Common myeloid progenitor, CD34-positive (primary cell): Measurements from ENCODE around the gene SLC7A10.

Source experiments
- CTCF ChIA-PET: fragments of 350-600 bp; sonication (Branson Sonifier 250); formaldehyde crosslinking; loops from one replicate; lab custom pipeline; 2021; ENCODE audit warnings: antibody characterized with exemption; lab: Charles Lee
- POLR2A ChIA-PET: fragments of 350-600 bp; sonication (Branson Sonifier 250); formaldehyde crosslinking; loops from one replicate; lab custom pipeline; 2021; ENCODE audit warnings: antibody characterized with exemption; lab: Charles Lee
- DNase-seq, 3 donors: peaks; one replicate each; pipeline versions ENCODE4 v3.0.0 to v3.0.0-alpha.2; 2013
- H3K27ac ChIP-seq, 2 experiments: 1 replicate in 1 of 2; 2 replicates in 1 of 2; pipeline ENCODE4 v1.7.0; 2013; ENCODE audit warnings: inconsistent platforms in 2 of 2, low read length in 2 of 2, mild to moderate bottlenecking in 2 of 2, low read depth in 1 of 2, moderate library complexity in 1 of 2; ENCODE audit not compliant: severe bottlenecking in 2 of 2, insufficient read depth in 1 of 2, poor library complexity in 1 of 2
- H3K27me3 ChIP-seq, 5 experiments: replicated peaks in 2 of 5; 1 replicate in 3 of 5; 2 replicates in 2 of 5; pipeline versions ENCODE4 v1.6.1 to v1.7.0; 2013; ENCODE audit warnings: low read length in 4 of 5, mild to moderate bottlenecking in 2 of 5, moderate library complexity in 2 of 5, inconsistent platforms in 1 of 5; ENCODE audit not compliant: insufficient read depth in 5 of 5, control insufficient read depth in 4 of 5
- H3K36me3 ChIP-seq, 4 experiments: 1 replicate in 2 of 4; 2 replicates in 2 of 4; pipeline versions ENCODE4 v1.6.1 to v1.7.0; 2013; ENCODE audit warnings: low read length in 3 of 4, control low read depth in 1 of 4, mild to moderate bottlenecking in 1 of 4; ENCODE audit not compliant: control insufficient read depth in 4 of 4, insufficient read depth in 4 of 4
- H3K4me1 ChIP-seq, 4 experiments: 1 replicate in 3 of 4; 2 replicates in 1 of 4; pipeline versions ENCODE4 v1.6.1 to v1.7.1; 2013; ENCODE audit warnings: low read length in 3 of 4, mild to moderate bottlenecking in 3 of 4, control low read depth in 1 of 4, inconsistent platforms in 1 of 4, moderate library complexity in 1 of 4; ENCODE audit not compliant: control insufficient read depth in 4 of 4, insufficient read depth in 4 of 4; ENCODE audit errors: control extremely low read depth in 1 of 4
- H3K4me3 ChIP-seq, 7 experiments: 1 replicate in 4 of 7; 2 replicates in 3 of 7; pipeline versions ENCODE4 v1.5.1 to v1.7.0; 2013; ENCODE audit warnings: mild to moderate bottlenecking in 7 of 7, low read length in 6 of 7, moderate library complexity in 6 of 7, inconsistent platforms in 2 of 7, low read depth in 2 of 7, control low read depth in 1 of 7; ENCODE audit not compliant: insufficient read depth in 4 of 7, control insufficient read depth in 1 of 7; ENCODE audit errors: extremely low read depth in 1 of 7
- H3K9me3 ChIP-seq, 5 experiments: 1 replicate in 4 of 5; 2 replicates in 1 of 5; pipeline versions ENCODE4 v1.6.1 to v1.7.1; 2013; ENCODE audit warnings: low read length in 4 of 5, mild to moderate bottlenecking in 2 of 5, inconsistent platforms in 1 of 5, low read depth in 1 of 5, moderate library complexity in 1 of 5; ENCODE audit not compliant: control insufficient read depth in 4 of 5, insufficient read depth in 2 of 5; ENCODE audit errors: control extremely low read depth in 1 of 5
- WGBS: methylation state at CpG from one replicate; pipeline ENCODE4 v1.1.5; 2013; ENCODE audit not compliant: insufficient coverage; 5-methylcytosine and 5-hydroxymethylcytosine counted together

SLC7A10 gene

DNA sequence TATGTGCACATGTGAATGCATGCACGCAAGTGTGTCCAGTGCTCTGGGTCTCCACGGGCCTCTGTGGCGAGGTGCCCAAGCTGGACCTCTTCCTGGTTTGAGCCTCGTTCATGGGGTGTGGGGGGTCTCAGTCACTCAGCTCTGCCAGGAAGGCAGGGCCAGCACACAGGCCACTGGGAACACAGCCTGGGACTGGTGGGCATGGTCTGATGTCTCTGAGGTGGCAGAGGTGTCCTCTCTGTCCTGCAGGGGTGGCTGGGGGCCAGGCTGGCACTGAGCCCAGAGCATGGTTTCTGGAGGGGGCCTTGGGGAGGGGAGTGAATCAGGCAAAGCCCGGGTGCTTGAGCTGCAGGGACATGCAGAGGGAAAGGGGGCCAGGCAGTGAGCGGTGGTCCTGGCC, 22.1 kb downstream of the SLC7A10 start:
- H3K9me3 ChIP-seq, result no peaks in the 10 kb centered on the region
- no peak overlapping the region for H3K4me3 ChIP-seq
- H3K27ac ChIP-seq, result no peak overlapping the region
- H3K36me3 ChIP-seq, result peaks cover 0 to 32% (median 0%) of the 10 kb centered on the region in 4 experiments
- CTCF ChIA-PET, result no interaction called here
- peaks cover 0 to 9% (median 9%) of the 10 kb centered on the region in 4 experiments for H3K4me1 ChIP-seq
- 94% methylated on average over 5 of the region's 6 CpGs for WGBS
- no peaks in the 10 kb centered on the region for H3K27me3 ChIP-seq
- POLR2A ChIA-PET, result no interaction called here
- no peak for DNase-seq

DNA sequence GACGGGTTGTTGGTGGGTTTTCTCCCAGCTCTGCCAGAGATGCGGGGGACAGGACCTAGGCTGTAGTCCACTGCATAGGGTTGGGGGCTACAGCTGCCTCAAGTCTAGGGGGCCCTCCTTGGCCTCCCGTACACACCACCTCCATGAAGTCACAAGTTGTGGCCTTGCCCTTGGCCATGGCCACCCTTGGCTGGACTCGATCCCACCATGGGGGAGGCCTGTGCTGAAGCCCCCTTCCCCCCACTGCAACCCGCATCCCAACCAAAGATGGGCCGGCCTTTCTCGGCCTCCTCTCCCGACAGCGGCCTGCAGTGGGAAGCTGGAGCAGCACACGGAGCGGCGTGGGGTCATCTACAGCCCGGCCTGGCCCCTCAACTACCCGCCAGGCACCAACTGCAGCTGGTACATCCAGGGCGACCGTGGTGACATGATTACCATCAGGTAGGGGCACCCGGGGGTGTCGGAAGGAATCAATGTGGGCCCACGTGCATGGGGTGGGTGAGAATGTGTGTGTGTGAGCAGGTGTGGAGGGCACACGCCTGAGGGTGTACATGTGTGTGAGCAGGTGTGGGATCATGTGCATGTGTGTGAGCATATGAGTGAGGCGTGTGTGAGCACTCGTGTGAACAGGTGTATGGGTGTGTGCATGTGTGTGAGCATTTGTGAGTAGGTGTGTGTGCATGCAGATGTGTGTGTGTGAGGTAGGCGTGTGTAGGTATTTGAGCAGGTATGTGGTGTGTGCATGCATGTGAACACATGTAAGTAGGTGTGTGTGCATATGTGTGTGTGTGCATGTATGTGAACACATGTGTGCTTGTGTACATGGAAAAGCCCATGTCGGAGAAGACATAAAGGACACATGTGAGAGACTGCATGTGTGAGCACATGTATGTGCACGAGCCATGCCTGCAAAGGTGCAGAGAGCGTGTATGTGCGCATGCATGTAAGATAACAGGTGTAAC, 22.8 kb downstream of the SLC7A10 start:
- Histone ChIP-seq H3K9me3 (no peaks in the 10 kb centered on the region), H3K27me3 (no peaks in the 10 kb centered on the region), H3K4me1 (peaks cover 0 to 2% (median 2%) of the 10 kb centered on the region in 4 experiments), H3K27ac (no peak overlapping the region), H3K36me3 (peaks cover 0 to 39% (median 0%) of the 10 kb centered on the region in 4 experiments), H3K4me3 (no peak overlapping the region)
- ChIA-PET POLR2A (no interaction called here), CTCF (interaction anchor here (1.1 kb wide), 1 partner anchor 19 kb away, joined by 4 read pairs; no protein-coding TSS in a partner anchor)
- no peak for DNase-seq
- 92% methylated on average over 19 of the region's 27 CpGs for WGBS

- Histone ChIP-seq H3K4me1 (no peaks in the 10 kb centered on the region), H3K9me3 (no peaks in the 10 kb centered on the region), H3K27ac (no peak overlapping the region), H3K36me3 (peaks cover 0 to 39% (median 0%) of the 10 kb centered on the region in 4 experiments), H3K27me3 (no peaks in the 10 kb centered on the region), H3K4me3 (no peak overlapping the region)
- ChIA-PET CTCF (interaction anchor here (1.1 kb wide), 1 partner anchor 18 kb away, joined by 4 read pairs; no protein-coding TSS in a partner anchor), POLR2A (no interaction called here)
- no peak for DNase-seq
- 100% methylated on average over 12 of the region's 15 CpGs for WGBS
Observed at GRCh38 chr19:33201886-33202545, 23.6 kb downstream of the SLC7A10 start.

- Histone ChIP-seq H3K4me1 (no peaks in the 10 kb centered on the region), H3K36me3 (peaks cover 0 to 35% (median 0%) of the 10 kb centered on the region in 4 experiments)
- POLR2A ChIA-PET, result no interaction called here
Observed at GRCh38 chr19:33201473-33201872, 24.2 kb downstream of the SLC7A10 start.

DNA sequence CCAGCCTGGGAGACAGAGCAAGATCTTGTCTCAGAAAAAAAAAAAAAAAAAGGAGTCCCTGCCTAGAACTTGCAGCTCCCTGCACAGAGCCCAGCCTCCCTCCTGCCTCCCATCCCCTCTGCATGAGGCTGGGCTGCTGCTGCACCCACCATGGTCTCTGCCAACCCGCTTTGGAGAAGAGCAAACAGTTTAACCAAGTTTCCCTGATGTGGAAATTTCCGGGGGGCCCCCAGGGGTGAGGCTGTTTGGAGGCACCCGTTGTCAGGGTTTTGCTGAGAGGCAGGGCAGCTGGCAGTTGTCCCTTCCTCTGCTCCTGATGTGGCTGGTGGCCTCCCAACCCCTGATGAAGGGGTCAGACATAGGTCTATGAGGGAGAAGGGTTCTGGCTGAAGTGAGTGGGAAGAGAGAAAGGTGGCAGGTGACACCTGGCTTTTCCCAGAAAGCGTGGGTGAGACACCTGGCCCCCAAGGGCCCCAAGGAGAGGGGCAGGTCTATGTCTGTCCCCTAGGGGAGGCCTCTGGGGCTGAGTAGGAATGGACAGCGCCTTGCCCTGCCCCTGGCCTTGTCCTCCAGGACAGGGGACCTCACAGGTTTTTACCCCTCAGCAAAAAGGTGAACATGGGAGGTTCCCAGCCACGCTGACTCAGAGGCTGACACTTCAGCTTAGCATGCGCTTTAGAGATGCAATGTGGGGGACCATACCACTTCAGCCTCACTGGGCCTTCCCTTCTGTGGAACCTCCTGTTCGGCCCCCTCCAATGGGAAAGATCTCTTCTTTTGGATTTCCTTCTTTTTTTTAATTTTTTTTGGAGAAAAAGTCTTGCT, 26.0 kb downstream of the SLC7A10 start:
- DNase-seq, result no peak
- CTCF ChIA-PET, result interaction anchor here (1.0 kb wide), 1 partner anchor 15 kb away, joined by 3 read pairs; no protein-coding TSS in a partner anchor
- H3K36me3 ChIP-seq, result peaks cover 0 to 24% (median 0%) of the 10 kb centered on the region in 4 experiments

More at GRCh38 chr19:33201473-33201872, 24.2 kb downstream of the SLC7A10 start:
- Histone ChIP-seq H3K27me3 (peaks cover 0 to 2% (median 0%) of the 10 kb centered on the region in 5 experiments), H3K27ac (no peak overlapping the region), H3K9me3 (no peaks in the 10 kb centered on the region), H3K4me3 (no peak overlapping the region)
- CTCF ChIA-PET, result interaction anchor here (1.1 kb wide), 1 partner anchor 18 kb away, joined by 4 read pairs; no protein-coding TSS in a partner anchor
- DNase-seq, result no peak
- 100% methylated on average over 5 of the region's 6 CpGs for WGBS

DNA sequence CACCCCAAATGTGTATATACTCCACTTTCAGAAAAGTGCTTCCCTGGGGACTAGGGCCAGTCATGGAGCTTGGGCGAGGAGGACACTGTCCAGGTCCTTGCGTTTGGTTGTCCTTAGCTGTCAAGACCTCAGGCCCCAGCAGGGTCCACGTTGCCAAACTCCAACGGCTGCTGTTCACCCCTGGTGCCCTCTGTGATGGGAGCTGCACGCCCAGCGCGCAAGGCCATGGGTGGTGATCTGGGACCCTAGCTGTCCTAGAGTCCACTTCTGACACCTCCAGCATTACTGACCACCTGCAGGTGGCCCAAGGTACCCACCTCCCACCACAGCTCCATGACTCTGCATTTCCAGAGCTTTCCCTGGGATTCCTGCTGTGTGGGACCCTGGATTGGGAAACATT, 27.5 kb downstream of the SLC7A10 start:
- CTCF ChIA-PET, result interaction anchor here (1.0 to 1.6 kb wide), 4 partner anchors 11 to 54 kb away, joined by 3 to 6 read pairs (median 4); no protein-coding TSS in a partner anchor

More for the DNA sequence above, 26.0 kb downstream of the SLC7A10 start:
- Histone ChIP-seq H3K4me1 (peaks cover 0 to 10% (median 7%) of the 10 kb centered on the region in 4 experiments), H3K9me3 (no peaks in the 10 kb centered on the region), H3K27me3 (peaks cover 0 to 16% (median 2%) of the 10 kb centered on the region in 5 experiments), H3K4me3 (no peak overlapping the region), H3K27ac (no peak overlapping the region)
- 94% methylated on average over 5 of the region's 8 CpGs for WGBS
- POLR2A ChIA-PET, result no interaction called here

More for the DNA sequence above, 27.5 kb downstream of the SLC7A10 start:
- POLR2A ChIA-PET, result no interaction called here
- Histone ChIP-seq H3K9me3 (no peaks in the 10 kb centered on the region), H3K27me3 (peaks cover 0 to 24% (median 3%) of the 10 kb centered on the region in 5 experiments), H3K27ac (no peak overlapping the region), H3K36me3 (peaks cover 0 to 20% (median 0%) of the 10 kb centered on the region in 4 experiments), H3K4me3 (no peak overlapping the region), H3K4me1 (peaks cover 0 to 16% (median 9%) of the 10 kb centered on the region in 4 experiments)
- no peak for DNase-seq
- 100% methylated on average over 4 of the region's 7 CpGs for WGBS
